Spleen (tissue), 7 donors: ENCODE measurements around the gene N4BP2L1.

Experiments used
- CTCF ChIP-seq, 11 experiments: fragments of 200-600 bp in 7 of 11; fragments of 450-650 bp in 4 of 11; sonication (generic) in 4 of 11; IDR thresholded peaks in 8 of 11; conservative IDR thresholded peaks in 3 of 11; 1 replicate in 7 of 11; 2 replicates in 4 of 11; pipeline versions ENCODE4 v1.4.0 to v1.8.0; 2016 to 2021; ENCODE audit warnings: antibody characterized with exemption in 11 of 11, inconsistent platforms in 4 of 11, mild to moderate bottlenecking in 1 of 11
- POLR2A ChIP-seq, 3 donors: fragments of 450-650 bp; IDR thresholded peaks; one replicate each; pipeline ENCODE4 v1.5.1; 2017; ENCODE audit warnings: antibody characterized with exemption in 3 of 3, mild to moderate bottlenecking in 1 of 3
- donor health status: DM: no; HTN: no; CAD: no; lungs with moderate emphysema.
- donor health status: DM: no; HTN: no; CAD: no.
- donor health status: DM: no; HTN: no; CAD: no.

GRCh38 chr13:32378012-32378411 lies 49.9 kb downstream of the N4BP2L1 start:
- no peak for TF ChIP-seq CTCF (IDR thresholded peaks at IDR 0.05 in 8 of 11, conservative IDR thresholded peaks at IDR 0.05 in 3 of 11)
- no peak for TF ChIP-seq POLR2A (IDR thresholded peaks at IDR 0.05)
